GM12878 (cell line): Measurements from ENCODE around the gene HCK. TPM values are rescaled to one million over a fixed set of nuclear protein-coding genes. Genes with fewer than 3 reads are reported as not detected.

Experiments used
- BACH1 ChIP-seq: fragments of 450-650 bp; IDR thresholded peaks from 2 replicates; pipeline ENCODE4 v1.6.1; 2017; ENCODE audit warnings: mild to moderate bottlenecking, borderline replicate concordance
- BMI1 ChIP-seq: fragments of 450-650 bp; IDR thresholded peaks from 2 replicates; pipeline ENCODE4 v1.6.1; 2016; ENCODE audit warnings: mild to moderate bottlenecking, moderate library complexity, borderline replicate concordance
- CBX5 ChIP-seq: sonication (generic); IDR thresholded peaks from 2 replicates; pipeline ENCODE4 v1.6.1; 2016; ENCODE audit warnings: low read depth, moderate library complexity, mild to moderate bottlenecking, inconsistent platforms
- CHD1 ChIP-seq: IDR thresholded peaks from 2 replicates; pipeline ENCODE4 v1.6.1; 2012; ENCODE audit warnings: low read depth, low read length, improper control_type of control experiment
- CHD2 ChIP-seq: IDR thresholded peaks from 2 replicates; pipeline ENCODE4 v1.6.1; 2011; ENCODE audit warnings: low read depth, low read length, improper control_type of control experiment, borderline replicate concordance
- DPF2 ChIP-seq: fragments of 450-650 bp; IDR thresholded peaks from 2 replicates; pipeline ENCODE4 v1.6.1; 2017; ENCODE audit warnings: mild to moderate bottlenecking
- ETV6 ChIP-seq, 2 experiments: fragments of 450-650 bp in 1 of 2; IDR thresholded peaks in 1 of 2; conservative IDR thresholded peaks in 1 of 2; 2 replicates each; pipeline ENCODE4 v1.6.1; 2014; ENCODE audit warnings: antibody characterized with exemption in 1 of 2, borderline replicate concordance in 1 of 2, low read depth in 1 of 2, mild to moderate bottlenecking in 1 of 2, moderate library complexity in 1 of 2
- GATAD2B ChIP-seq: fragments of 450-650 bp; conservative IDR thresholded peaks from 2 replicates; pipeline ENCODE4 v1.6.1; 2017; ENCODE audit warnings: low read depth, mild to moderate bottlenecking, moderate library complexity
- IKZF2 ChIP-seq, 2 experiments: fragments of 450-650 bp; IDR thresholded peaks; 2 replicates each; pipeline ENCODE4 v1.6.1; 2017; ENCODE audit warnings: mild to moderate bottlenecking in 2 of 2, moderate library complexity in 2 of 2
- MEF2B ChIP-seq: fragments of 450-650 bp; IDR thresholded peaks from 2 replicates; pipeline ENCODE4 v1.6.1; 2018; ENCODE audit warnings: mild to moderate bottlenecking, moderate library complexity; ENCODE audit not compliant: partially characterized antibody, poor library complexity, severe bottlenecking
- NBN ChIP-seq: fragments of 450-650 bp; IDR thresholded peaks from 2 replicates; pipeline ENCODE4 v1.6.1; 2016
- NRF1 ChIP-seq: conservative IDR thresholded peaks from 2 replicates; pipeline ENCODE4 v1.6.1; 2011; ENCODE audit warnings: mild to moderate bottlenecking, low read depth, low read length, improper control_type of control experiment
- POLR2A ChIP-seq: IDR thresholded peaks from 2 replicates; pipeline ENCODE4 v1.6.1; 2011; ENCODE audit warnings: low read depth, mild to moderate bottlenecking, low read length
- POU2F2 ChIP-seq: IDR thresholded peaks from 3 replicates; pipeline ENCODE4 v1.6.1; 2011; ENCODE audit warnings: low read depth, mild to moderate bottlenecking, low read length, borderline replicate concordance
- SMAD1 ChIP-seq: fragments of 450-650 bp; IDR thresholded peaks from 2 replicates; pipeline ENCODE4 v1.6.1; 2018; ENCODE audit warnings: mild to moderate bottlenecking, low read depth; ENCODE audit not compliant: partially characterized antibody
- SPI1 ChIP-seq: IDR thresholded peaks from 2 replicates; pipeline ENCODE4 v1.6.1; 2011; ENCODE audit warnings: low read depth, mild to moderate bottlenecking, low read length, moderate library complexity, borderline replicate concordance; ENCODE audit not compliant: insufficient read depth
- TBL1XR1 ChIP-seq: IDR thresholded peaks from 2 replicates; pipeline ENCODE4 v1.6.1; 2012; ENCODE audit warnings: low read depth, low read length, improper control_type of control experiment
- TCF12 ChIP-seq: IDR thresholded peaks from 2 replicates; pipeline ENCODE4 v1.6.1; 2011; ENCODE audit warnings: low read depth, mild to moderate bottlenecking, low read length
- polyA plus RNA-seq, 11 experiments: library from polyadenylated mRNA; depleted of rRNA in 4 of 11; unstranded in 6 of 11; stranded (reverse) in 5 of 11; fragments of >200 nt; fragmentation: Nextera tagmentation in 4 of 11; fragmentation: Illumina TruSeq in 1 of 11; extraction: Ambion mirVana in 4 of 11; extraction: Trizol in 1 of 11; gene quantifications; 1 replicate in 1 of 11; 2 replicates in 10 of 11; pipeline versions ENCODE4 v1.2.1 to v1.2.3, GENCODE V29; 2011 to 2016; ENCODE audit warnings: inconsistent platforms in 2 of 11, missing spikeins in 2 of 11, low read depth in 1 of 11
- total RNA-seq, 4 experiments: library from RNA; depleted of rRNA in 3 of 4; stranded (reverse); fragments of >200 nt in 3 of 4; fragmentation: Illumina TruSeq in 1 of 4; extraction: Trizol in 1 of 4; gene quantifications; 2 replicates each; pipeline versions ENCODE4 v1.2.1 to v1.2.3, GENCODE V29; 2013 to 2021
- TF ChIP-seq, protein P1 (sequence below): IDR thresholded peaks from 2 replicates; pipeline ENCODE4 v1.6.1; 2012; ENCODE audit warnings: low read depth, low read length, improper control_type of control experiment
- TF ChIP-seq, protein P2 (sequence below): fragments of 450-650 bp; formaldehyde crosslinking; IDR thresholded peaks from 2 replicates; pipeline ENCODE4 v1.5.0; 2022; ENCODE audit warnings: mild to moderate bottlenecking, missing genetic modification characterization

Gene HCK
- total and polyA plus RNA-seq, 10 of the 15 experiments (the other 5 are each of a cell fraction or from before 2014, with no cell fraction given), result 1.3 to 30.3 (median 18.5) TPM

DNA sequence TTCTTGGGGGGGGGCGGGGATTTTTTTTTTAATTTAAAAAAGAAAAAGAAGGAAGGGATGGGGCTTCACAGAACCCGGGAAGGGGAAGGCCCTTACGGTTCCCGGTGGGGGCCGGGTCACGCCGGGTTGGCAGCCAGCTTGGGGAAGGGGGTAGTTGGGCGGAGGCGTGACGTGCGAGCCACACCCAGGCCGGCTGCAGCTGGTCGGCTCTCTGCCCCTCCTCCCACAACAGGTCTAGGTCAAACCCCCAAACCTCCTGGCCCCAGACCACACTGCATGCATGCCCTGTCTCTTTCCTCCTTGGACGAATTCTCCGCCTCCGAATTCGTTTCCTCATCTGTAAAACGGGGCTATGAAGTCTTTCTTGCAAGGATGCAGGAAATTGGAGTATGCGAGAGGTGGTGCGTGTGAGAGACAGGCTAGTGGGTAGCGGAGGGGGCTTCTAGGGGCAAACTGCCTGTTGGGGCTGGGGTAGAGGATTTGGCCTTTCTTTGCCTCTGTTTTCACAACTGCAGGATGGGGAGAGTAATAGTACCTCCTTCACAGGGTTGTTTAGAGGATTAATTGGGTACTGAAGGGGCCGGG, 828 bp downstream of the HCK start (continued):
- TF ChIP-seq TCF12, result peak; percentile 89
- TF ChIP-seq TBL1XR1, result no peak
- peak; percentile 73; the same call in 1 of the 2 replicates for TF ChIP-seq CHD2
- TF ChIP-seq POU2F2, result peak; percentile 80; the same call in 1 of the 3 replicates
- TF ChIP-seq DPF2, result 0 out of 2 replicates have a peak, but pooled peaks have one; percentile 15
- peak; percentile 20; the same call in 1 of the 2 replicates for TF ChIP-seq BMI1
- TF ChIP-seq, protein P1, sequence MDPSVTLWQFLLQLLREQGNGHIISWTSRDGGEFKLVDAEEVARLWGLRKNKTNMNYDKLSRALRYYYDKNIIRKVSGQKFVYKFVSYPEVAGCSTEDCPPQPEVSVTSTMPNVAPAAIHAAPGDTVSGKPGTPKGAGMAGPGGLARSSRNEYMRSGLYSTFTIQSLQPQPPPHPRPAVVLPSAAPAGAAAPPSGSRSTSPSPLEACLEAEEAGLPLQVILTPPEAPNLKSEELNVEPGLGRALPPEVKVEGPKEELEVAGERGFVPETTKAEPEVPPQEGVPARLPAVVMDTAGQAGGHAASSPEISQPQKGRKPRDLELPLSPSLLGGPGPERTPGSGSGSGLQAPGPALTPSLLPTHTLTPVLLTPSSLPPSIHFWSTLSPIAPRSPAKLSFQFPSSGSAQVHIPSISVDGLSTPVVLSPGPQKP, result no peak
- peak; percentile 31; the same call in 1 of the 2 replicates for TF ChIP-seq CBX5
- TF ChIP-seq NRF1, result no peak
- peak; percentile 61; the same call in 1 of the 2 replicates for TF ChIP-seq POLR2A
- TF ChIP-seq NBN, result 0 out of 2 replicates have a peak, but pooled peaks have one; percentile 46
- no peak for TF ChIP-seq ETV6 (conservative IDR thresholded peaks at IDR 0.05 in 1 of 2, IDR thresholded peaks at IDR 0.05 in 1 of 2; ENCODE audit: borderline replicate concordance in 1 of 2, low read depth in 1 of 2)
- peak; percentile 27 for TF ChIP-seq SMAD1
- TF ChIP-seq SPI1, result peak; percentile 4; the same call in 1 of the 2 replicates
- peak; percentile 49; the same call in 1 of the 2 replicates for TF ChIP-seq GATAD2B
- no peak for TF ChIP-seq CHD1
- 0 out of 2 replicates have a peak, but pooled peaks have one; percentile 15 for TF ChIP-seq BACH1
- peak; percentile 40 to 53; a peak in 2 of 4 replicates for TF ChIP-seq IKZF2 (IDR thresholded peaks at IDR 0.05)
- TF ChIP-seq, protein P2, sequence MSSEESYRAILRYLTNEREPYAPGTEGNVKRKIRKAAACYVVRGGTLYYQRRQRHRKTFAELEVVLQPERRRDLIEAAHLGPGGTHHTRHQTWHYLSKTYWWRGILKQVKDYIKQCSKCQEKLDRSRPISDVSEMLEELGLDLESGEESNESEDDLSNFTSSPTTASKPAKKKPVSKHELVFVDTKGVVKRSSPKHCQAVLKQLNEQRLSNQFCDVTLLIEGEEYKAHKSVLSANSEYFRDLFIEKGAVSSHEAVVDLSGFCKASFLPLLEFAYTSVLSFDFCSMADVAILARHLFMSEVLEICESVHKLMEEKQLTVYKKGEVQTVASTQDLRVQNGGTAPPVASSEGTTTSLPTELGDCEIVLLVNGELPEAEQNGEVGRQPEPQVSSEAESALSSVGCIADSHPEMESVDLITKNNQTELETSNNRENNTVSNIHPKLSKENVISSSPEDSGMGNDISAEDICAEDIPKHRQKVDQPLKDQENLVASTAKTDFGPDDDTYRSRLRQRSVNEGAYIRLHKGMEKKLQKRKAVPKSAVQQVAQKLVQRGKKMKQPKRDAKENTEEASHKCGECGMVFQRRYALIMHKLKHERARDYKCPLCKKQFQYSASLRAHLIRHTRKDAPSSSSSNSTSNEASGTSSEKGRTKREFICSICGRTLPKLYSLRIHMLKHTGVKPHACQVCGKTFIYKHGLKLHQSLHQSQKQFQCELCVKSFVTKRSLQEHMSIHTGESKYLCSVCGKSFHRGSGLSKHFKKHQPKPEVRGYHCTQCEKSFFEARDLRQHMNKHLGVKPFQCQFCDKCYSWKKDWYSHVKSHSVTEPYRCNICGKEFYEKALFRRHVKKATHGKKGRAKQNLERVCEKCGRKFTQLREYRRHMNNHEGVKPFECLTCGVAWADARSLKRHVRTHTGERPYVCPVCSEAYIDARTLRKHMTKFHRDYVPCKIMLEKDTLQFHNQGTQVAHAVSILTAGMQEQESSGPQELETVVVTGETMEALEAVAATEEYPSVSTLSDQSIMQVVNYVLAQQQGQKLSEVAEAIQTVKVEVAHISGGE (CRISPR knock-in tag), result no peak
- TF ChIP-seq MEF2B, result peak; percentile 38
